Cortex of kidney (tissue), 1 donor: ENCODE results near the gene EFNA5.

Experiments
- DNase-seq: peaks from one replicate; lab custom pipeline; 2025; lab: John Stamatoyannopoulos, UW

The EFNA5 gene

DNA sequence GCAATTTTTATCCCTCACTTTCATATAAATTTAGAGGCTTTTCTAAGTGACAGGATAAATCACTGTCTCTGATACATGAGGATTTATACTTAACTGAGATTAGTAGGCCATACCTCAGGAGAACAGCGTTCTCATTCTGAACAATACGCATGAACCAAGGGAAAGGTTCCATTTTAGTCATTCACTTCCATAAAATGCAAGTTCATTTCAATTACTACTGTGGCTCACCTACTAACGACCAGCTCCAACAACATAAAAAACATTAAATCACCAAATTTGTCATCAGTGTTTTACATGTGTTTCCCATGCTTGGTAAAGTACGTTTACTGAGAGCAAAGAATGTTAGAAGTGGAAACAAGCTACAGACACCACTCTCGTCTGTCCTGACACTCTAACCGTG lies 67.4 kb downstream of the EFNA5 start:
- DNase-seq, result no peak

DNA sequence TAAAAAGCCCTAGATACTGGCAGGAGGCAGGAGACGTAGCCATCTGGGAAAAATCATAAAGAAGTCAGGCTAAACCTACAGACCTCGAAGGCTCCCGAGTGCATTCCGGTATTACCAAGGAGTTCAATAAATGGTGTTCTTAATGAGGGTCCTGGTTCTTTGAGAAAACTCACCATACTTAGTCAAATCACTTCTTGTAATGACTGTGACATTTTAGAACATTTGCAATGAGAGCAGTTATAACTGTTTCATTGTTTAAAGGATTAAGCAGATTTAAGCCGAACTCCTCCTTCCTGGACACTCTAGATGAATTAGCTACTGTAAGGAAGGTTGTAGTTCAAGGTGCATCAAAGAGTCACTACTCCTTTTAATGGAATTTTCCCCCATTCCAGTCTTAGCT lies 67.8 kb downstream of the EFNA5 start:
- no peak for DNase-seq

- DNase-seq, result no peak
Measured at GRCh38 chr5:107601076-107601475, 69.7 kb downstream of the EFNA5 start.

DNA sequence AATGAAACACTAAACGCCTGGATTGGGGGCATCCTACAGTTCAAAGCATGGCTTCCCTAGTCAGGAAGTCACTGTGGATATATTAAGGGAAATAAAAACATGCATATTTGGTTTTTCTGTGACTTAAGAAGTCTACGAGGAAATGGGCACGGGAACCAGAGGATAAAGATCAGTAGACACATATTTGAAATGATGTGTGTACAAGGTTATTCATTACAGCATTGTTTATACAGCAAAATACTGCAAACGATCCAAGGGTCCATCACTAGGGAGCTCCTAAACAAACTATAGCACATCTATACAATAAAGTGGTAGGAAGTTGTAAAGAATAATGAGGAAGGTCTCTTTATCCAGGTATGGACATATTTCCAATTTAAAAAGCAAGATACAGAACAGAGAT lies 71.8 kb downstream of the EFNA5 start:
- no peak for DNase-seq

GRCh38 chr5:107597803-107598202 lies 72.9 kb downstream of the EFNA5 start:
- DNase-seq, result no peak

GRCh38 chr5:107597247-107597646 lies 73.5 kb downstream of the EFNA5 start:
- no peak for DNase-seq

DNA sequence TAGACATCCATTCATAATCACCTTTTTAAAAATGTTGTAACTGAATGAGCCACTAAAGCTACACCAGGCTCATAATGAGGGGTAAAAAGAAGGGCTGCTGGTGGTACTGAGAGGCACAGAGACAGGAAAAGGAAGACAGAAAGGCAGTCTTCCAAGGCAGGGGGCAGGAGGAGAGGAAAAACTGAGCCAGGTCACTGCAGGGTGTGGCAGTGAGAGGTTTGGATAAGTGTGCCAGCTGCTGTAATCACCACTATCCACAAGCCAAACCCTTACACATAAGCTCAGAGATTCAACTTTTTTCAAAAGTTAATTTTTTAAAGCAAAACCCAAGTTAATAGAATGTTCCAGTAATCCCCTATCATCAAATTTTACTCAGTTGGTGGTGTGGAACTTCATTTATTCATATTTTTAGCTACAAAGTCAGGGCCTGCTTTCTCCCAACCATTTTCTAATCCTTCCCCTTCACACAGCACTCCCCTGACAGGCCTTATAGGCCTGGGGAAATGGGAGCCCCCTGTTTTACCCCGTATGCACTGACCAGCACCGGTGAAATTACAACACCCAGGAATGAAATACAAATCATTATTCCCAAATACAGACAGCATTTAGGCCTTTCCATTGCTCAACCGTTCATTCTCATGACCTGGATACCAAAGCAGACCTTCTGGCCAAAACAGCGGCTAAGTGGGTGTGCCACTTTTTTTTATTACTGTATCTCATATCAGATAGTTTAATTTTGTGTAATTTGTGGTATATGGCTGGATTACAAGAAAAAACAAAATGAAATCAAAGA lies 76.3 kb downstream of the EFNA5 start:
- no peak for DNase-seq

DNA sequence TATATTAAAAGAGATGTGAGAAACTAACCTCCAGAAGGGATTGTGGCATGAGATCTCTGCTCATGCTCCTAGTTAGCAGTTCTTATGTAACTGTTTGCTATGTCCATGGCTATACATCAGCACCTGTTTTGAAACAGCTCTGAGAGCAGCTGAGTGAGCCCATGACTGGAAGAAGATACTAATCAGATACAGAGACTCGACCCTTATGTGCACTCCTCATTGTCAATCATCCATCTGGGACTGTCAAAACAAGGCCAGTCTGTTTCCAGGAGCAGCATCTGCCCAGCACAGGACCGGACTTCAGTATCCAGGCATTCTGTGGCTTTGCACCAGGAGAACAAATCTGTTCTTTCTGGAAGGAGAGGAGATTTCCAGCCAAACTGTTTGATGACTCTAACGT lies 77.7 kb downstream of the EFNA5 start:
- no peak for DNase-seq

GRCh38 chr5:107592515-107592914 lies 78.2 kb downstream of the EFNA5 start:
- DNase-seq, result no peak

DNA sequence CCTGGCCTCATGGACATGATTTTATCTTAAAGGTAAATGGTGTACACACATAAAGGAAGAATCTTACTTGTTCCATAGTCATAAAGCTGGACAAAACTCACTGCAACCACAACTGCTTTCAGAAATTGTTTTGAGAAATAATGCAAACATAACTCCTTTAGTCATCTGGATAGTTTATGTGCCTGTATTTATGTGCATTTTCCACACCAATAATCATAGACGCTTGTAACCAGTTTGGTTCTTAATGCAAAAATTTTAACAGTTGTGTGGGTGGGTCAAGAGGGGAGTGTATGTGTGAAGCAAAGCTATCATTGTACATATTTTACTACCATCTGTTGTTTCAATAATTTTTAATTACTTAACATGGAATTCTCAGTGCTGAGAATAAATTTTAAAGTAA lies 80.1 kb downstream of the EFNA5 start:
- no peak for DNase-seq

- no peak for DNase-seq
Measured at GRCh38 chr5:107589520-107590193, 81.1 kb downstream of the EFNA5 start.

GRCh38 chr5:107582625-107583024 lies 88.1 kb downstream of the EFNA5 start:
- DNase-seq, result no peak

DNA sequence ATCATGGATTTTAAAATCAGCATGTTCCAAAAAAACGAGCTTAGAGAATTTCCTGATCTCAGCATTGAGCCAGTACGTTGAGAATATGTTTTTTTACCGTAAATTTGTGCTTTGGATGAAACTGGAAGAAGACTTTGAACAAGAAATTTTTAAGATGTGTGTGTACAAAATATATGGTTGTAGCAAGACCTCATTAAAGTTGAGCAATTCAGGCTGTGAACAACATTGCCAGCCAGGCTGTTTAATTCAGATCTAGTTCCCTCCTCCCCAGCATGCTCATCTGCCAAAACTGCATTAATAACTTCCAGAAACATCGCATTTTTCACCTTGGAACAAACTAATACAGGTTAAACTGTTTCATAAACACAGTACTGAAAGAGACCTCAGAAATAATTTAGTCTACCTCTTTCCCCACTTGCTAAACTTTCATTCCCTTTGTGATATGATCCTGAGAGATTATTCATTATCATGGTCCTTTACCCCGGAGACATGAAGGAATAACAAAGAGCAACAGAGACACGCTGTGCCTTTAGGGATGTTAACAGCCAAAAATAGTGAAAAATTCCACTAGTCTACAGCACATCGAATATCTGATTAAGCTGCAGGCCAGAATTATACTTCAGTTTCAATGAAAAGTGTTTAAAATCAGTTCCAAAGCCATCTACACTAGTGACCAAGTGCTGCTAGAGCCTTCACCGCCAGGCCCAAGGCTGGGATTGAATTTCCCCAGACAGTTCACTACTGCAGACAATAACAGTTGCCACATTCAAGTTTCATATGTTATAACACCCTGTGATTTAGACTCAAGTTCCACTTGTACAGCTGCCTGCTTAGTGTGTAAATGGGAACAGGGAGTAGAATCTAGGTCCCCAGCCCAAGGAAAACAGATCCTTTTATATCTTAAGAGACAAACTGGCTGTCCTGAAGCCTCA lies 89.6 kb downstream of the EFNA5 start:
- DNase-seq, result no peak

- DNase-seq, result no peak
Measured at GRCh38 chr5:107578051-107578635, 92.6 kb downstream of the EFNA5 start.

GRCh38 chr5:107577394-107577950 lies 93.3 kb downstream of the EFNA5 start:
- no peak for DNase-seq

GRCh38 chr5:107576736-107577393 lies 93.9 kb downstream of the EFNA5 start:
- DNase-seq, result no peak

DNA sequence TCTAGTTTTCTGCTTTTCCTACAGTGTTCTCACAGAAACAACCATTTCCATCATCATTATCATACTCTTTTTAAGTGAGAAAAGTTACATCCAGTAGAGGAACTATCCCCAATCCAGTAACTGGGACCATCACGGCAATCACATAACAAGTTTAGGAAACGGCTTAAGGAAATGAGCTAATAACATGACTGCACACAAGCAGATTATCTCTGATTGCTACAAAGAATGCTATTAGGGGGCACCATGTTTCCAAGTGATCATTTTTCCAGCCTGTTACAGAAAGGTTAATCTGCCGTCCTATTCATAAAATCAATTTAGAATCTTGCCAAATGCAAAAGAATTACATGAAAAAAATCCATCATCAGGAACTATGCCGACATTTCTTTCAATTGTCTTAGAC lies 94.6 kb downstream of the EFNA5 start:
- DNase-seq, result no peak

DNA sequence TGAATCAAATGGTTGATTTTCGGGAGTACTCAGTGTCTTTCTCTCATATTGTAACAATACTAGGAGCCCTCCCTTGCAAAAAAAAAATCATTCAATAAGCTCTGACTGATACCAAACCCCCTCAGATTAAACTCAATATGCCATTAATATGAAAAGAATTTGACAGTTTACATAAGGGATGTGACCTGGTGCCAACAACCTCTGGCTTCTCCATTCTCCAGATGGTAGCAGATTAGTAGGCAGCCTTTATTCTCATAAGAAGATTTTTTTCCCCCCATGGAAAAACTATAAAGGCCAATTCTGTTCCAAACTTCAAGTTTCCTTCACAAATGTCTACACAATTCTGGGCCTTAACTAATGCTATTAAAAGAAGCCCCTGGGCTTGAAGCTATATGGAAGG lies 96.5 kb downstream of the EFNA5 start:
- DNase-seq, result no peak

GRCh38 chr5:107572715-107573368 lies 97.9 kb downstream of the EFNA5 start:
- no peak for DNase-seq

GRCh38 chr5:107571621-107572536 lies 98.9 kb downstream of the EFNA5 start:
- no peak for DNase-seq
